GM23248 (cell line): ENCODE measurements around the gene RFTN1. TPM values are rescaled to one million over a fixed set of nuclear protein-coding genes. Genes with fewer than 3 reads are reported as not detected.

Experiments
- DNase-seq: peaks from one replicate; pipeline ENCODE4 v3.0.0-alpha.2; 2015
- H2AFZ ChIP-seq: fragments of 200-600 bp; sonication (generic); 2 replicates; pipeline ENCODE4 v1.6.1; 2016; ENCODE audit warnings: antibody characterized with exemption
- H3F3A ChIP-seq: fragments of 200-600 bp; sonication (generic); 2 replicates; pipeline ENCODE4 v1.6.1; 2016; ENCODE audit warnings: mild to moderate bottlenecking, antibody characterized with exemption, mixed run types; ENCODE audit not compliant: insufficient read depth
- H3K27ac ChIP-seq: fragments of 200-600 bp; sonication (generic); 2 replicates; pipeline ENCODE4 v1.5.1; 2016; ENCODE audit warnings: mild to moderate bottlenecking
- H3K27me3 ChIP-seq: fragments of 200-600 bp; sonication (generic); replicated peaks from 2 replicates; pipeline ENCODE4 v1.6.1; 2016; ENCODE audit warnings: mild to moderate bottlenecking; ENCODE audit not compliant: insufficient read depth
- H3K36me3 ChIP-seq: fragments of 200-600 bp; sonication (generic); 2 replicates; pipeline ENCODE4 v1.6.1; 2016; ENCODE audit warnings: low read depth, mild to moderate bottlenecking
- H3K4me1 ChIP-seq: fragments of 200-600 bp; sonication (generic); 2 replicates; pipeline ENCODE4 v1.6.1; 2016; ENCODE audit warnings: mild to moderate bottlenecking; ENCODE audit not compliant: insufficient read depth
- H3K4me2 ChIP-seq: fragments of 200-600 bp; sonication (generic); one replicate; pipeline ENCODE4 v1.6.1; 2016; ENCODE audit warnings: mild to moderate bottlenecking; ENCODE audit not compliant: unreplicated experiment
- H3K4me3 ChIP-seq: fragments of 200-600 bp; sonication (generic); 2 replicates; pipeline ENCODE4 v1.5.1; 2016; ENCODE audit warnings: mild to moderate bottlenecking
- H3K79me2 ChIP-seq: fragments of 200-600 bp; sonication (generic); 2 replicates; pipeline ENCODE4 v1.6.1; 2016; ENCODE audit warnings: mild to moderate bottlenecking; ENCODE audit not compliant: insufficient read depth
- H3K9ac ChIP-seq: fragments of 200-600 bp; sonication (generic); 2 replicates; pipeline ENCODE4 v1.6.1; 2016; ENCODE audit warnings: mild to moderate bottlenecking
- H3K9me2 ChIP-seq: fragments of 200-600 bp; sonication (generic); 2 replicates; pipeline ENCODE4 v1.6.1; 2016; ENCODE audit warnings: mixed run types, mild to moderate bottlenecking, moderate library complexity; ENCODE audit not compliant: insufficient read depth
- H3K9me3 ChIP-seq: fragments of 200-600 bp; sonication (generic); one replicate; pipeline ENCODE4 v1.6.1; 2017; ENCODE audit warnings: low read depth
- H4K20me1 ChIP-seq: fragments of 200-600 bp; sonication (generic); 2 replicates; pipeline ENCODE4 v1.6.0; 2016; ENCODE audit not compliant: insufficient read depth
- EZH2 ChIP-seq: fragments of 200-600 bp; sonication (generic); IDR thresholded peaks from 2 replicates; pipeline ENCODE4 v1.6.1; 2018; ENCODE audit warnings: antibody characterized with exemption, mild to moderate bottlenecking; ENCODE audit not compliant: insufficient read depth, poor library complexity, severe bottlenecking
- EZH2phosphoT487 ChIP-seq: fragments of 200-600 bp; sonication (generic); IDR thresholded peaks from 2 replicates; pipeline ENCODE4 v1.6.1; 2018; ENCODE audit warnings: antibody characterized with exemption, moderate library complexity, mild to moderate bottlenecking, low read depth; ENCODE audit not compliant: insufficient read depth
- whole genome bisulfite sequencing, 2 experiments: methylation state at CpG; one replicate each; pipeline ENCODE4 v1.1.6; 2015 to 2017; ENCODE audit warnings: low lambda C conversion rate in 2 of 2, low coverage in 1 of 2; ENCODE audit errors: missing lambda C conversion rate in 2 of 2; 5-methylcytosine and 5-hydroxymethylcytosine counted together
- in situ Hi-C: fragments of 300-500 bp; cut with MboI; formaldehyde crosslinking; loops from 2 replicates; pipeline ENCODE4 v1.15.0; 2020
- polyA plus RNA-seq: library from polyadenylated mRNA; unstranded; fragments of >200 nt; fragmentation: Nextera tagmentation; extraction: Ambion mirVana; gene quantifications from 2 replicates; pipeline ENCODE4 v1.2.1, GENCODE V29; 2016
- total RNA-seq: library from RNA; depleted of rRNA; stranded (reverse); fragments of >200 nt; shearing (Covaris generic); gene quantifications from 2 replicates; pipeline ENCODE4 v1.2.3, GENCODE V29; 2014

Gene RFTN1
- total and polyA plus RNA-seq, 2 experiments from 2014 or later: 43.1 to 77.7 TPM

GRCh38 chr3:16447135-16447534, 66.4 kb downstream of the RFTN1 start:
- Histone ChIP-seq H3K27ac (no peak overlapping the region), H3K9ac (no peak overlapping the region), H3K4me1 (peaks cover 30% of the 10 kb centered on the region), H4K20me1 (no peaks in the 10 kb centered on the region), H3K4me3 (no peak overlapping the region), H3K27me3 (no peaks in the 10 kb centered on the region), H3K36me3 (no peaks in the 10 kb centered on the region; the same call in 1 of the 2 replicates), H3K4me2 (no peak overlapping the region), H2AFZ (no peak overlapping the region), H3K9me2 (no peaks in the 10 kb centered on the region), H3F3A (peaks cover 36% of the 10 kb centered on the region), H3K9me3 (no peaks in the 10 kb centered on the region), H3K79me2 (peaks cover 77% of the 10 kb centered on the region)
- in situ Hi-C loops: no loop called here
- DNase-seq: no peak
- 93 to 96% methylated on average over 4 of the region's 4 CpGs for WGBS, 2 experiments
- TF ChIP-seq EZH2phosphoT487 (no peak), EZH2 (no peak)

- Histone ChIP-seq H3K27me3 (no peaks in the 10 kb centered on the region), H3K36me3 (no peaks in the 10 kb centered on the region; the same call in 1 of the 2 replicates), H3K9me3 (no peaks in the 10 kb centered on the region), H3F3A (peaks cover 23% of the 10 kb centered on the region), H4K20me1 (no peaks in the 10 kb centered on the region), H3K4me3 (no peak overlapping the region), H3K4me2 (no peak overlapping the region), H2AFZ (no peak overlapping the region), H3K27ac (no peak overlapping the region), H3K9ac (no peak overlapping the region), H3K79me2 (peaks cover 76% of the 10 kb centered on the region), H3K9me2 (no peaks in the 10 kb centered on the region), H3K4me1 (peaks cover 34% of the 10 kb centered on the region)
- TF ChIP-seq EZH2: no peak
- TF ChIP-seq EZH2phosphoT487: no peak
- WGBS, 2 experiments: 99% methylated on average over 6 of the region's 6 CpGs
- no peak for DNase-seq
- in situ Hi-C loops: no loop called here
Measured at GRCh38 chr3:16444344-16444743, 69.2 kb downstream of the RFTN1 start.

- TF ChIP-seq EZH2: no peak
- WGBS, 2 experiments: 100% methylated on average over 1 of the region's 1 CpG
- no peaks in the 10 kb centered on the region; the same call in 1 of the 2 replicates for H3K36me3 ChIP-seq
Measured at GRCh38 chr3:16442730-16443129, 70.8 kb downstream of the RFTN1 start.

GRCh38 chr3:16441371-16441875, 72.1 kb downstream of the RFTN1 start:
- Histone ChIP-seq H3F3A (0 out of 2 replicates have a peak, but pooled peaks cover 4% of the 10 kb centered on the region), H3K9ac (peak overlapping the region; percentile 36; the same call in 1 of the 2 replicates), H3K36me3 (no peaks in the 10 kb centered on the region; the same call in 1 of the 2 replicates), H3K27me3 (no peaks in the 10 kb centered on the region), H3K79me2 (peaks cover 77% of the 10 kb centered on the region), H3K27ac (peak overlapping the region; percentile 35), H3K9me3 (no peaks in the 10 kb centered on the region), H2AFZ (no peak overlapping the region), H4K20me1 (no peaks in the 10 kb centered on the region), H3K4me2 (no peak overlapping the region), H3K4me1 (peaks cover 27% of the 10 kb centered on the region), H3K9me2 (no peaks in the 10 kb centered on the region), H3K4me3 (no peak overlapping the region)
- TF ChIP-seq EZH2 (no peak), EZH2phosphoT487 (no peak)
- DNase-seq: peak; percentile 39
- 32 to 33% methylated on average over 5 of the region's 5 CpGs for WGBS, 2 experiments
- in situ Hi-C loops: no loop called here

More at GRCh38 chr3:16442730-16443129, 70.8 kb downstream of the RFTN1 start:
- Histone ChIP-seq H3K27me3 (no peaks in the 10 kb centered on the region), H3K4me1 (peaks cover 30% of the 10 kb centered on the region), H4K20me1 (no peaks in the 10 kb centered on the region), H3K4me3 (no peak overlapping the region), H3F3A (peaks cover 14% of the 10 kb centered on the region), H3K9ac (no peak overlapping the region), H3K9me3 (no peaks in the 10 kb centered on the region), H3K79me2 (peaks cover 79% of the 10 kb centered on the region), H3K9me2 (no peaks in the 10 kb centered on the region), H3K27ac (no peak overlapping the region), H3K4me2 (no peak overlapping the region), H2AFZ (no peak overlapping the region)
- no peak for DNase-seq
- in situ Hi-C loops: no loop called here
